Inflammatory macrophage (primary cell): ENCODE data around the gene GPR176.

ENCODE experiments used
- DNase-seq, 2 donors: peaks; one replicate each; pipeline ENCODE4 v3.0.0-alpha.2; 2020 to 2022

GPR176 gene

GRCh38 chr15:39801641-39802309 is 118.3 kb downstream of the GPR176 start:
- DNase-seq, result no peak

- peak; percentile 74 to 77 for DNase-seq
Observed at GRCh38 chr15:39799552-39800011, 120.5 kb downstream of the GPR176 start.

- no peak for DNase-seq
Observed at GRCh38 chr15:39798382-39798781, 121.7 kb downstream of the GPR176 start.

- no peak for DNase-seq
Observed at GRCh38 chr15:39797407-39797806, 122.7 kb downstream of the GPR176 start.

GRCh38 chr15:39796601-39797000 is 123.5 kb downstream of the GPR176 start:
- DNase-seq, result no peak

GRCh38 chr15:39795486-39795885 is 124.6 kb downstream of the GPR176 start:
- no peak for DNase-seq

- no peak for DNase-seq
Observed at GRCh38 chr15:39794954-39795353, 125.1 kb downstream of the GPR176 start.

- no peak for DNase-seq
Observed at GRCh38 chr15:39793923-39794322, 126.1 kb downstream of the GPR176 start.

- DNase-seq, result no peak
Observed at GRCh38 chr15:39792844-39793335, 127.2 kb downstream of the GPR176 start.

- DNase-seq, result no peak
Observed at GRCh38 chr15:39792025-39792843, 127.8 kb downstream of the GPR176 start.

GRCh38 chr15:39789736-39790135 is 130.3 kb downstream of the GPR176 start:
- DNase-seq, result no peak

GRCh38 chr15:39788800-39789565 is 131.1 kb downstream of the GPR176 start:
- DNase-seq, result no peak

- DNase-seq, result no peak
Observed at GRCh38 chr15:39788108-39788507, 132.0 kb downstream of the GPR176 start.

- no peak for DNase-seq
Observed at GRCh38 chr15:39787479-39787878, 132.6 kb downstream of the GPR176 start.

- peak; percentile 39 to 65 for DNase-seq
Observed at GRCh38 chr15:39786447-39787056, 133.5 kb downstream of the GPR176 start.

- no peak for DNase-seq
Observed at GRCh38 chr15:39785841-39786240, 134.2 kb downstream of the GPR176 start.

GRCh38 chr15:39785139-39785538 is 134.9 kb downstream of the GPR176 start:
- DNase-seq, result no peak

GRCh38 chr15:39784638-39785037 is 135.4 kb downstream of the GPR176 start:
- DNase-seq, result no peak

- no peak for DNase-seq
Observed at GRCh38 chr15:39784125-39784524, 135.9 kb downstream of the GPR176 start.

- DNase-seq, result no peak
Observed at GRCh38 chr15:39783244-39783820, 136.7 kb downstream of the GPR176 start.

- peak; percentile 98 for DNase-seq
Observed at GRCh38 chr15:39782441-39783138, 137.5 kb downstream of the GPR176 start, which contains the start of gene FSIP1. TSS of gene FSIP1 (minus strand) at chr15:39782841. CDS start at chr15:39776524, 6,317 bp downstream.

GRCh38 chr15:39781967-39782302 is 138.1 kb downstream of the GPR176 start:
- DNase-seq, result peak in 1 of 2 donors; percentile 2
